WERI-Rb-1 (cell line): ENCODE results near the gene HDGF.

ENCODE experiments used
- DNase-seq: peaks from one replicate; pipeline ENCODE4 v3.0.0-alpha.2; 2020
- H3K27ac ChIP-seq: fragments of 250-450 bp; sonication (Bioruptor Pico); 2 replicates; pipeline ENCODE4 v1.5.1; 2020; ENCODE audit warnings: mild to moderate bottlenecking, moderate library complexity
- H3K27me3 ChIP-seq: fragments of 250-450 bp; sonication (Bioruptor Pico); 2 replicates; pipeline ENCODE4 v1.5.1; 2021; ENCODE audit warnings: mild to moderate bottlenecking, low read depth, moderate library complexity; ENCODE audit not compliant: insufficient read depth, severe bottlenecking
- H3K36me3 ChIP-seq: fragments of 250-450 bp; sonication (Bioruptor Pico); 2 replicates; pipeline ENCODE4 v1.5.1; 2020; ENCODE audit warnings: mild to moderate bottlenecking, moderate library complexity
- H3K4me3 ChIP-seq: 2 replicates; pipeline ENCODE4 v1.5.1; 2011; ENCODE audit warnings: low read depth, mild to moderate bottlenecking, control low read depth, low read length
- H3K9me3 ChIP-seq: fragments of 250-450 bp; sonication (Bioruptor Pico); 2 replicates; pipeline ENCODE4 v1.5.1; 2021; ENCODE audit warnings: mild to moderate bottlenecking, moderate library complexity; ENCODE audit not compliant: severe bottlenecking
- TF ChIP-seq, protein P1 (sequence below): IDR thresholded peaks from 2 replicates; pipeline ENCODE4 v1.5.1; 2011; ENCODE audit warnings: low read depth, mild to moderate bottlenecking, control low read depth, inconsistent platforms, low read length

HDGF gene

DNA sequence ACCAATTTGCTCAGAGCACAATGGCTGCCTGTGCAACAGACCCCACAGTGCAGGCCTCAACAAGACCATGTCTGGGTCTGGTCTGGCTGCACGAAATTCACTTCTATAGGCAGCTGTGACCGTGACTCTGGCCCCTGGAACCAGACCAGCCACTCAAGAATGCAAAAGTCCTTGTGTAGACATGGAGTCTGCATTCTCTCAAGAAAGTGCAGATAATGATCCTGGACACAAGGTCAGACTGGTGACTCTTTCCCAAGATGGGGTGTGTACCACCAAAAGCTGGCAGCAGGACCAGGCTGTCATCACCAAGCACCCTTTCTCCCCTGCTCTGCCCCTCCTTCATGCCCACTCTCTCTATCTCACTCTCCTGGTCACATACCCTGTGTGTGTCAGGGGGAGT lies 30.3 kb downstream of the HDGF start:
- no peak overlapping the region for H3K27ac ChIP-seq
- H3K9me3 ChIP-seq: no peaks in the 10 kb centered on the region
- no peak overlapping the region for H3K4me3 ChIP-seq
- H3K27me3 ChIP-seq: no peaks in the 10 kb centered on the region
- TF ChIP-seq, protein P1, sequence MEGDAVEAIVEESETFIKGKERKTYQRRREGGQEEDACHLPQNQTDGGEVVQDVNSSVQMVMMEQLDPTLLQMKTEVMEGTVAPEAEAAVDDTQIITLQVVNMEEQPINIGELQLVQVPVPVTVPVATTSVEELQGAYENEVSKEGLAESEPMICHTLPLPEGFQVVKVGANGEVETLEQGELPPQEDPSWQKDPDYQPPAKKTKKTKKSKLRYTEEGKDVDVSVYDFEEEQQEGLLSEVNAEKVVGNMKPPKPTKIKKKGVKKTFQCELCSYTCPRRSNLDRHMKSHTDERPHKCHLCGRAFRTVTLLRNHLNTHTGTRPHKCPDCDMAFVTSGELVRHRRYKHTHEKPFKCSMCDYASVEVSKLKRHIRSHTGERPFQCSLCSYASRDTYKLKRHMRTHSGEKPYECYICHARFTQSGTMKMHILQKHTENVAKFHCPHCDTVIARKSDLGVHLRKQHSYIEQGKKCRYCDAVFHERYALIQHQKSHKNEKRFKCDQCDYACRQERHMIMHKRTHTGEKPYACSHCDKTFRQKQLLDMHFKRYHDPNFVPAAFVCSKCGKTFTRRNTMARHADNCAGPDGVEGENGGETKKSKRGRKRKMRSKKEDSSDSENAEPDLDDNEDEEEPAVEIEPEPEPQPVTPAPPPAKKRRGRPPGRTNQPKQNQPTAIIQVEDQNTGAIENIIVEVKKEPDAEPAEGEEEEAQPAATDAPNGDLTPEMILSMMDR: no peak
- no peak for DNase-seq
- H3K36me3 ChIP-seq: peaks cover 63% of the 10 kb centered on the region

DNA sequence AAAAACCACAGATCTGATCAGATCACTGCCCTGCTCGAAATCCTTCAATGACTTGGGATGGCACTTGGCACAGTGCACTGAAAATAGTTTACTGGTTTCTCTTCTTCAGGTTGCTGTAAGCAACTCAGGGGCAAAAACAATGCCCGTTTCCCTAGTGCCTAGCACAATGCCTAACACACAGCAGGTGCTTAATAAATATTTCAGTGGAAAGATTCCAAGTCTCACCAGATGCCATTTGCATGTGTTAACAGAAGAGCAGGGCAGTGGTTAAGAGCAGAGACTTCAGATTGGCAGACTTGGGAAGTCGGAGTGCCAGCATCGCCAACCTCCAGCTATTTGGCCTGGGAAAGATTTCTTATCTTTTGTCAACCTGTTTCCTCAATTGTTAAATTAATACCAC lies 34.1 kb downstream of the HDGF start:
- no peak for DNase-seq
- Histone ChIP-seq H3K27ac (no peak overlapping the region), H3K36me3 (peaks cover 30% of the 10 kb centered on the region), H3K9me3 (no peaks in the 10 kb centered on the region), H3K27me3 (no peaks in the 10 kb centered on the region), H3K4me3 (no peak overlapping the region)
- TF ChIP-seq, protein P1: no peak

DNA sequence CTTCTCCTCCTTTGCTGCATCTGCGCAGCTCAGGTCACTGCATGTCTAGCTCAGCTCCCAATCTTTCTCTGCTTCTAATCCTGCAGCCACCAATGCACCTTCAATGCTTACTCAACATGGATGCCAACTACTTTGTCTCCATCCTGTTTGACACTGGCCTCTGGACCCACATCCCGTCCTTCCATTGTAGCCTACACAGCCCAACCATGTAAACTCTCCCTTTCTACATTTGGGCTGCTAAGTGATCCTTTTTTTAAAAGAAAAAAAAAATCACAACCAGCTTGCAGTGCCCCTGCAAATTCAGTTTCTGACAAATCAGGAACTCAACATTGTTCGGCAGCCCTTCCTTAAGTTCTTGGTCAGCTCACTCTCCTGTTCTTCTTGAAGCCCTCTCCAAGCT lies 36.6 kb downstream of the HDGF start:
- Histone ChIP-seq H3K9me3 (no peaks in the 10 kb centered on the region), H3K36me3 (peaks cover 8% of the 10 kb centered on the region), H3K27ac (no peak overlapping the region), H3K4me3 (no peak overlapping the region), H3K27me3 (no peaks in the 10 kb centered on the region)
- DNase-seq: no peak
- TF ChIP-seq, protein P1: no peak

DNA sequence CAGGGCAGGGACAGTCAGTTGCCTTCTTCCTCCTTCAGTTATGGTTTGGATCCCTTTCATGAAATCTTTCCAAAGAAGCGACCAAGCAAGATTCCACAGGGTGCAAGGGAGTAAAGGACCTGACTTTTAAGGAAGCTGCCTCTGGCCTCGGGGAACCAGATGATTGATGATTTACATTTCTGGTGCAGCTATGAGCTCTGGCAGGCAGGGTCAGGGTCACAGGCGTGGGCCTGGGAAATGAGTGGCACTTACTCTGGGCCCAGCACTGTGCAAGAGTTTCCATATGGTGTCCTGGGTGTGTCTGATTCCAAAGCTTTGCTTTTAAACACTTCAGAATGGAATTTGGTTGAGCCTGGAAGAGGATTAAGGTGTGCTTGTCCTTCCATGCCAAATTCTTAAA lies 38.8 kb downstream of the HDGF start:
- Histone ChIP-seq H3K4me3 (no peak overlapping the region), H3K9me3 (no peaks in the 10 kb centered on the region), H3K27me3 (no peaks in the 10 kb centered on the region), H3K36me3 (peaks cover 4% of the 10 kb centered on the region; the same call in 1 of the 2 replicates), H3K27ac (peak overlapping the region; percentile 86)
- TF ChIP-seq, protein P1: no peak
- no peak for DNase-seq

DNA sequence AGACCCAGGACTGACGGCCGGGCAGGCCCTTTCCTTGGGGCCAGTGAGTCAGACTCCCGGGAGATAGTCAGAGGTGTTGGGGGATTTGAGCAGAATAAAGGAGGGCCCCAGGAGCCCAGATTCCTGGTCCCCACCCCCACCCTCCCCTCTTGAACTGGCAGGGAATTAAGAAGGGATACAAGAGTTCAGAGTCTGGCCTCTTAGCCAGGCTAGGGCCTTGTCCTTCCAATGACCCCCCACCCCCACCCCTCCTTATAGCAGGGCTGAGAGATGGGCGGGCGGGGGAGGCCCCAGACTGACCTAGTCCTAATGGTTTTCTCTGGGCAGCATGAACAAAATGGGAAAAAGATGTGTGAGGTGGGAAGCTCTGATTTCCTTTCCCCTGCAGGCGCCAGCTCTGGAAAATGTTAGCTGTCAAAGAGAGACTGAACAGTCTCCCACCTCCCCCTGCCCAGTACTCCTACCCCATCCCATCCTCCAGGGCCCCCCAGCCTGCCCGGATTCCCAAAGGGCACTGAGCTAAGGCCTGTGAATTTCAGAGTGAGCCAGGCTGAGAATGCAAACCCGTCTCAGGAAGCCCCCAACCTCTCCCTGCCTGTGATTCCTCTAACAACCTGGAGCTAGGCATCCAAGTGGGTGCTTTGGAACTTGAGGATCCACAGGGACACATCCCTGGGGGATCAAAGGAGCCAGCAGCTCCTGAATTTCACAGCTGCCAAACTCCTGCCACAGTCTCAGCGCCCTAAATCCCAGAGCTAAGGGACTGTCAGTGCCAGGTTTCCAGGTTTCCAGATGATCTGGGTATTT lies 40.3 kb downstream of the HDGF start:
- H3K27ac ChIP-seq: peak overlapping the region; percentile 86
- H3K9me3 ChIP-seq: no peaks in the 10 kb centered on the region
- TF ChIP-seq, protein P1: no peak
- H3K4me3 ChIP-seq: no peak overlapping the region
- peak; percentile 89 for DNase-seq
- H3K27me3 ChIP-seq: no peaks in the 10 kb centered on the region
- H3K36me3 ChIP-seq: peaks cover 4% of the 10 kb centered on the region; the same call in 1 of the 2 replicates
